Mammary epithelial cell (primary cell): ENCODE results near the gene CATSPERD.

Experiments used
- CTCF ChIP-seq, 2 donors: IDR thresholded peaks in 1 of 2; conservative IDR thresholded peaks in 1 of 2; 2 replicates each; pipeline ENCODE4 v1.5.1; 2011 to 2012; ENCODE audit warnings: inconsistent platforms in 2 of 2, low read length in 2 of 2, mild to moderate bottlenecking in 2 of 2, control low read depth in 1 of 2, low read depth in 1 of 2; ENCODE audit not compliant: insufficient read depth in 1 of 2; ENCODE audit errors: extremely low read depth in 1 of 2
- EZH2 ChIP-seq: IDR thresholded peaks from 2 replicates; pipeline ENCODE4 v1.6.1; 2012; ENCODE audit warnings: low read length, inconsistent platforms, borderline replicate concordance

GRCh38 chr19:5806905-5807304 lies 86.5 kb downstream of the CATSPERD start:
- TF ChIP-seq CTCF (conservative IDR thresholded peaks at IDR 0.05 in 1 of 2, IDR thresholded peaks at IDR 0.05 in 1 of 2; ENCODE audit: extremely low read depth in 1 of 2, insufficient read depth in 1 of 2, low read depth in 1 of 2, low read length in 2 of 2), result no peak
- TF ChIP-seq EZH2, result no peak
